Fibroblast of gingiva (primary cell): Measurements from ENCODE around the gene SH3GL1.

Source experiments
- DNase-seq: peaks from one replicate; pipeline ENCODE4 v3.0.0-alpha.2; 2011; ENCODE audit warnings: low read depth

SH3GL1 gene

GRCh38 chr19:4396949-4397783, 3.2 kb downstream of the SH3GL1 start:
- DNase-seq, result no peak

DNA sequence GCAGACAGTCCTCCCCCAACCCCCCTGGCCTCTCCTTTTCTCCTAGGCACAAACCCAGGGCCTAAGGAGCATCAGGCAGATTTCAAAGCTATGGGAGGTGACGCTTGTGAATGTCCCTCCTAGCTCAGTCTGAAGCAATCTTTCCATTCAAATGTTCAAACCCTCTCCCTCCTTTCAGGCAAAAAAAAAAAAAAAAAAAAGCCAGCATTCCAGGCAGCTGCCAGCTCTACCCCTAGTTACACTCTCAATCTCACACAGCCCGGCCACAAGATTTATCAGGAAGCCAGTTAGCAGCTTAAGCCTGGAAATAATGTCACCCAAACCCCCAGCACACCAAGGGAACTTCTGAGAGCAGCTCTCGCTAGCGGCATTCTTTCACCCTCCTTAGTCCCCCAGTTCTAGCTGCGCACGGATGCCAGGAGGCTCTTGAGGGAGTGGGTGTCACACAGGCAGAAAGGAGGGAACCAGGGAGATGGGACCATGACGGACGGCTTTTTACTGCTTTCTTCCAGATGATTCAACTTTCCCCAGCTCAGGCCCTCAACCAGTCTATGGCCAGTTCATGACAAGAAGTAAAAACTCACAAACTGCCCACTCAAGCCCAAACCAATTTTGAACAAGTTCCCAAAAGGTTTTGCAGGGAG, 6.3 kb downstream of the SH3GL1 start:
- peak; percentile 72 for DNase-seq

GRCh38 chr19:4391701-4392483, 8.5 kb downstream of the SH3GL1 start:
- peak; percentile 73 for DNase-seq

DNA sequence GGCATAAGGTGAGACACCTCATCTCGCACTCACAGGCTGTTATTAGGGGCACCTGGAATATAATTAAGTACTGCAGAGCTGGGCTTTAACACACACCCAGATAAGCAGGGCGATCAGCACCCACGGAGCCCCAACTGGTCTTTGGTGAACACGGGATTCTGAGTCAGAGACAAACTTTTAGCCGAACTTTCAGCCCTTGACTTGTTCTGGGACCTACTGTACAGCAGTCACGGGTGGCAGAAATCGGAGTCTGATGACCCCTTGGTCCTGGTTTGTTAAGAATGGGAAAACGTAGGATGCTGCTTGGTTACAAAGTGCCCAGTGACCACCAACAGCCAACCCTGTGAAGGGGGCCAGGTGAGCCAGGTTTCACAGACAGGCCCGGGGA, 9.0 kb downstream of the SH3GL1 start:
- DNase-seq, result no peak

- peak; percentile 43 for DNase-seq
Measured at GRCh38 chr19:4390567-4391305, 9.6 kb downstream of the SH3GL1 start.

DNA sequence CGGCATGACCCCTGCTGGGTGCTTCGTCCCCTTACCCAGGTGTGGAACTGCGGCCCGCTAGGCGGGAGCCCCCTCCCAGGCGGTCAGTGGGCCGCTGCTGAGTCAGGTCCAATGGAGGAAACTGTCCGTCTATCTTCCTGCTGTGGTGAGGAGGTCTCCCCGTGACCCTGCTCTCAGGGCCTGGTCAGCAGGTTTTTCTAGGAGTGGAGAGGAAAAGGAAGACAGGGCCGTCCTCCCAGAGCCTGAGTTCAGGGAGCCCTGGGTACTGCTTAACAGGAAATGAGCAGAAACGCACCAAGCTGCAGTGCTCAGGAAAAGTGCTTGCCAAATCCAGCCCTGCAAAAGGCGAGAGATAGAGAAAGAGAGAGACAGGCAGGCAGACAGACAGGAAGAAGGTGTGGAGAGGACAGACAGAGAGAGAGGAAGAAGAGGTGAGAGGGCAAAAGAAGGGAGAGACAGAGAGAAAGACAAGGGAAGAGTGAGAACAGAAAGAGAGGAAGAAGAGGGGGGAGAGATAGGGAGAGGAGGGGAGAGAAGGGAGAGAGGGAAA, 10.3 kb downstream of the SH3GL1 start:
- peak; percentile 31 for DNase-seq

DNA sequence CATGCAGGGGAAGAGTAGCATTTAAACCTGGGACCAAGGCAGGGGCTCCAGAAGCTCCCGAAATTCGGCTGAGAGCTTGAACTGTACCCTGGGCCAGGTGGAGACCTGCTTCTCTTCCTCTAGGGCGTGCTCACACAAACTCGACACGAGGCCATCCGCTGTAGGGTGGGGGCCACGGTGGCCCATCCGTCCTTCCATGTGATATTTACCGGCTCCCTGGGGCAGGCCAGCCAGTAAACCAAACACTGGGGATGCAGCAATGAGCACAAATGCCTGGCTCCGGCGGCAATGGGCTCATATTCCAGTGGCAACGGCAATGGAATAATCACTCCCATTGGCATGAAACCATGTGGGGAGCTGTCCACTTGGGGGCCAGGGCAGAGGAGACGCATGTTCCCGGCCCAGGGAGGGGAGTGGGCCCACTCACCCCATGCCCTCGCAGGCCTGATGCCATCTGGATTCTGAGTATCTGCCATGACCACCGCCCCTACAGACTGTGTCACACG, 10.8 kb downstream of the SH3GL1 start:
- DNase-seq, result no peak

GRCh38 chr19:4389064-4389375, 11.3 kb downstream of the SH3GL1 start:
- DNase-seq, result no peak

GRCh38 chr19:4388337-4389063, 11.8 kb downstream of the SH3GL1 start:
- DNase-seq, result peak; percentile 73

DNA sequence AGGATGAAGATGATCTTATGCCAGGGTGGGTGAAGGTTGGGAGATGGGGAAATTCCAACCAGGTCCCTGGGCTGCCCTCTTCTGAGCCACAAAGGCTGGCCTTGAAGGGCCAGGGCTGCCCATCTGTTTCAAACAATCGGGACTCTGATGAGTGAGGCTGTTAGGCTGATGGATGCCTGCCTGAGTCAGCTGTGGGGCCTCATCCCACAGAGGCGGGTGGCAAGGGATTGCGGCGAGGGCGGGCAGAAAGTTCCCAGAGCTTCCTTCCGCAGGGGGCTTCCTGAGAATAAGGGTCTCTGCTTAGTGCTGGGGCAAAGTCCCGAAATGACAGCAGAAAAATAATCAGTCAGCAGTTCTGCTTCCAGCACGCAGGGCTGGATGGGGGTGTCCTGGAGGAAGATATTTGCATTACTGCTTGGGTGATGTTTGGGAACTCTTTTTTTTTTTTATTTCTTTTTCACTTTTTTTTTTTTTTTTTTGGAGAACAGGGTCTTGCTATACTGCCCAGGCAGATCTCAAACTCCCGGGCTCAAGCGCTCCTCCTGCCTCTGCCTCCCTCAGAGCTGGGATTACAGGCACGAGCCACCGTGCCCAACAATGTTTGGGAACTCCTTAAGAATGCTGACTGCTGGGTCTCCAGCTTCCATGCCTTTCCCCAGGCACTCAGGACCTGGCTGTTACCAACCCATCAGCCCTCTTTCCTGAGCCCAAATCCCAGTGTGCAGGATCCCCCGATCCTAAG, 14.1 kb downstream of the SH3GL1 start:
- DNase-seq, result no peak

DNA sequence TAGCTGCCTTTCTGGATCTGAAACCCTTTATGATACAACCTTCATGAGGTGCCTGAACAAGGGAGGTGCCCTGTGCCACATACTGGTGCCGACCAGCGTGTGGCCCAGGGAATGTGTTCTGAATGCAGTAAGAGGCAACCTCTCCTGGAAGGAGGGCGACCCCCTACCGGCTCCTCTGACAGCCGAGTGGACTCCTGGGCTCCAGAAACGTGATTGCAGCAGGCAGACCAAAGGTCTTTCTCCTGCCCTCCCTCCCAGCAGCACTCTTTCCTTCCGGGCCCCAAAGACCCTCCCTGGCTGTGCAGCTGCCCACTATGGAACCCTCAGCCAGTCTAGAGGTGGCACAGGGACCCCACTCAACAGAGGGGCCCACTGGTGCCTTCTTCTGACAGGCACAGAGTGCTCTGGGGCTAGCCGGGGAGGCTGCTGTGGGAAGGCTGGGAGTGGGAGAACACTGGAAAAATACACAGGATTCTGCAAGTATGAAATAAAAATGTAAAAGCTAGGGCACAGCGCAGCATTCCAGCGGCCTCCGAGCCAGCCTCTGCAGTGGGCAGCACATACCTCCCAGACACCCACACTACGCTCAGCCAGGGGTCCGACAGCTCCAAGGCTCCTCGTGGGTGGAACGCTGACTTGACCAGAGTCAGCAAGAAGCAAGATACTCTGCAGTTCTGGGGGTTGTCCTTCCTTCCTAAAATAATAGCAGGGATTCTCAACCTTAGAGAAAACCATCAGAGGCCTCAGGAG, 14.9 kb downstream of the SH3GL1 start:
- no peak for DNase-seq

DNA sequence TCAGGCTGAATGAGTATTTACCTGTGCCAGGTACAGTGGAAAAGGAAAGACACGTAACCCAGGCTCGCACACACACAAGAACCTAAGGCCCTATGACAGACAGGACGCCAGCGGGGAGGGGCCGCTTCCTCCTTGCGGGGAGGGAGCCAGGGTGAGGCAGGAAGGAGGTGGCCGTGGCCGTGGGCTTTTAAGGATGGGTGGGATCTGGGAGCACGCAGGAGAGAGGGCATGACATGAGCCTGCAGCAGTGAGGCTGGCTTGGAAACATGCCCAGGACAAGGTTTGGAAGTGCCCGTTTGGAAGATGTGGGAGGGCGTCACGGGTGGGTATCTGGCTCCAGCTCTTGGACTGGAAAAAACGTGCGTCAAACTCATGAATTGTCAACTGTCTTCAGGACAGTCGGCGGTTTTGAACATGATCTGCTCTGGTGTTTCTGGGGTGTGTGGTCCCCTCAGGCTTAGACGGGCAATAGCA, 20.1 kb downstream of the SH3GL1 start:
- DNase-seq, result no peak

GRCh38 chr19:4379383-4380253, 20.7 kb downstream of the SH3GL1 start:
- DNase-seq, result peak; percentile 32

GRCh38 chr19:4378886-4379285, 21.5 kb downstream of the SH3GL1 start:
- DNase-seq, result no peak

DNA sequence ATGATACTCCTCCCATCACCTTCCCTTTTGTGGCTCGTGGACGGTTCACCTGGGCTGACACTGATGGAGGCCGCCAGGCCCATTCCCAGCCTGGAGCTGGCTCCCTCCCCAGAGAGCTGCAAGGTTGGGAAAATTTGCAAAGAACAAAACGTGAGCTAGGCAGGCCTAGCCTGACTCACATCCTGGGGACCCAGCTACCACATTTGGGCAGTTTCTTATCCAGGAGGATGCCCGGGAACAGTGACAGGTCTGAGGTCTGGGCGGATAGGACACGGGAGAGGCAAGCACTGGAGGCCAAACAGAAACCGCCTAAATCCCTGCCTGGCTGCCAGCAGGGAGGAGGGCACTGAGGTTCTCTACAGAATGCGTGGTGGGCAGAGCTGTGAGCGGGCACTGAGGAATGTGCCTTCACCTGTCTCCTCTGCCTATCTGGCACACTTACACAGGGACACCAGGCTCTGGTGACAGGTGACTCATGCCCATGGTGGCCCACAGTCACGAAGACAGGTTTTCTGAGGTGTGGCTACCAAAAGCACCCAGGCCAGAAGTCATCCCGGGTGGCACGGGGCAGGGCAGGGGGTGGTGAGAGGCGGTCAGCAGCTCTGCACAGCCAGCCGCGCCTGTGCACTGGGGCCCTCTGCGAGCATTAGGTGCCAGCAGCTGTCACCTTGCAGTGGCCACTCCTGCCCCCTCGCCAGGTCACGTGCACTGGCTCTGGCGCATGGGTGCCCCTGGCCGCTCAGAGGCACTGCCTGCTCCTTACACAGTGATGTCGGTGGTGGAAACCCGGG, 23.2 kb downstream of the SH3GL1 start:
- DNase-seq, result no peak

DNA sequence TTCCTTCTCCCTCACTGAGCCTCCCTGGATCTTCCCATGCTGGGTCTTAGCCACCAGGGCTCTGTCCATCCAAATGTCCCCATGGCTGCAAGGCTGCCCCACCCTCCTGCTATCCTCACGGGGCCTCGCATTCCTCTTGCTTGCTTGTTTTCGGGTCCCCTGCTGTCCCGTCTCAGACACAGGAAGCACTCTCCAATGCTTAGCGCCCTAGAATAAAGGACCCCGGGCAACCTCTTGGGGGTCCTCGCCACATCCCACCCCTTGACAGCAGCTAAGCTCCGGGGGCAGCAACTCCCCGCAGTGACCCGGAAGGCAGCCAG, 23.7 kb downstream of the SH3GL1 start:
- DNase-seq, result no peak

DNA sequence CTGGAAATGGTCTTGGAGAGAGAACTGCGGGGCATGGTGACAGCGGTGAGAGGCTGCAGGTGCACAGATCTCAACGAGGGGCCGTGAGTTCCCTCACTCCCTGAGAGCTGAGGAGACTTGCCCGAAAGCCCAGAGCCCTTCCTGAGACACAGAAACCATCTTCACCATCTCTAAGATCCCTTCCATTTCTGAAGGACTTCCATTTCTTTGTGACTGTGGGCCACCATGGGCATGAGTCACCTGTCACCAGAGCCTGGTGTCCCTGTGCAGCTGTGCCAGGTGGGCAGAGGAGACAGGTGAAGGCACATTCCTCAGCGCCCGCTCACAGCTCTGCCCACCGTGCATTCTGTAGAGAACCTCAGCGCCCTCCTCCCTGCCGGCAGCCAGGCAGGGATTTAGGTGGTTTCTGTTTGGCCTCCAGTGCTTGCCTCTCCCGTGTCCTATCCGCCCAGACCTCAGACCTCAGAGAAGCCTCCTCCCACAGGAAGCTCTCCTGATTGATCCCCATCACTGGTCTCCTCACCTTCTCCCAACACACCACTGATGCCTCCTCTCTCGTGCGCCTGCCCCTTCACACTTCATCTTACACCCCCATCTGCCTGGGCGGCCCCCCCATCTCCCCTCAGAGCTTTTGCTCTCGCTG, 24.2 kb downstream of the SH3GL1 start:
- no peak for DNase-seq
